HepG2 (cell line): Measurements from ENCODE around the gene E2F3. TPM values are rescaled to one million over a fixed set of nuclear protein-coding genes. Genes with fewer than 3 reads are reported as not detected.

Experiments
- ATAC-seq: fragments of 200-7000 bp; cut with Tn5 transposase; 3 replicates; pipeline ENCODE4 v1.9.1; 2020; ENCODE audit warnings: mild to moderate bottlenecking, moderate library complexity
- BruUV-seq: library from RNA; stranded (reverse); fragments of 400-500 nt; replicated peaks from 2 replicates; lab custom pipeline; 2021; lab: Mats Ljungman, UMichigan
- CTCF ChIA-PET: fragments of 300-600 bp; formaldehyde crosslinking; extraction: SDS; loops from one replicate; lab custom pipeline; 2021; ENCODE audit warnings: low total read pairs, inconsistent platforms, low intra/inter-chr PET ratio; lab: Yijun Ruan, JAX
- POLR2A ChIA-PET: fragments of 350-600 bp; sonication (Branson Sonifier 250); formaldehyde crosslinking; loops from one replicate; lab custom pipeline; 2020; ENCODE audit warnings: antibody characterized with exemption, inconsistent platforms; lab: Yijun Ruan, JAX
- DNase-seq: peaks from one replicate; pipeline ENCODE4 v3.0.0-alpha.2; 2015; ENCODE audit warnings: low spot score
- FAIRE-seq: peaks from 3 replicates; lab custom pipeline; 2011; peaks lifted over from hg19 to GRCh38; lab: Jason Lieb, UNC
- H2AFZ ChIP-seq: one replicate; pipeline ENCODE4 v1.6.1; 2011; ENCODE audit warnings: low read length, inconsistent platforms
- H3K27ac ChIP-seq: fragments of 300-600 bp; 3 replicates; pipeline ENCODE4 v1.8.0; 2011; ENCODE audit warnings: mixed run types, mild to moderate bottlenecking, mixed read lengths, low read length, inconsistent platforms; ENCODE audit not compliant: insufficient read depth; ENCODE audit errors: extremely low read length
- H3K27me3 ChIP-seq, 2 experiments: fragments of 200-600 bp in 1 of 2; 2 replicates in 1 of 2; 3 replicates in 1 of 2; pipeline versions ENCODE4 v1.6.0 to v1.8.0; 2011; ENCODE audit warnings: low read length in 2 of 2, mild to moderate bottlenecking in 2 of 2, moderate library complexity in 2 of 2, inconsistent platforms in 1 of 2; ENCODE audit not compliant: insufficient read depth in 2 of 2, control insufficient read depth in 1 of 2
- H3K36me3 ChIP-seq, 2 experiments: fragments of 200-600 bp in 1 of 2; replicated peaks in 1 of 2; 2 replicates in 1 of 2; 3 replicates in 1 of 2; pipeline versions ENCODE4 v1.5.1 to v1.8.0; 2011; ENCODE audit warnings: low read length in 2 of 2, inconsistent platforms in 1 of 2; ENCODE audit not compliant: insufficient read depth in 2 of 2, control insufficient read depth in 1 of 2
- H3K4me1 ChIP-seq: 2 replicates; pipeline ENCODE4 v1.5.1; 2012; ENCODE audit warnings: low read length, inconsistent platforms; ENCODE audit not compliant: insufficient read depth
- H3K4me2 ChIP-seq: 2 replicates; pipeline ENCODE4 v1.6.0; 2011; ENCODE audit warnings: low read depth, low read length, inconsistent platforms
- H3K4me3 ChIP-seq, 3 experiments: fragments of 200-600 bp in 1 of 3; sonication (generic), shearing (Covaris generic) in 1 of 3; replicated peaks in 1 of 3; 2 replicates each; pipeline ENCODE4 v1.5.1; 2011 to 2016; ENCODE audit warnings: low read length in 3 of 3, inconsistent platforms in 2 of 3, low read depth in 2 of 3, mild to moderate bottlenecking in 2 of 3, control low read depth in 1 of 3, mixed read lengths in 1 of 3; ENCODE audit not compliant: insufficient read depth in 1 of 3
- H3K79me2 ChIP-seq: one replicate; pipeline ENCODE4 v1.6.1; 2011; ENCODE audit warnings: low read length, inconsistent platforms; ENCODE audit not compliant: insufficient read depth
- H3K9ac ChIP-seq: 2 replicates; pipeline ENCODE4 v1.6.0; 2011; ENCODE audit warnings: mild to moderate bottlenecking, low read depth, low read length, inconsistent platforms; ENCODE audit not compliant: insufficient read depth
- H3K9me3 ChIP-seq: 2 replicates; pipeline ENCODE4 v1.5.1; 2012; ENCODE audit warnings: mild to moderate bottlenecking, low read length
- H4K20me1 ChIP-seq: 2 replicates; pipeline ENCODE4 v1.6.0; 2011; ENCODE audit warnings: inconsistent platforms, mild to moderate bottlenecking, low read length, moderate library complexity; ENCODE audit not compliant: insufficient read depth
- CENPX ChIP-seq: sonication (generic); formaldehyde crosslinking; IDR thresholded peaks from 2 replicates; pipeline ENCODE4 v1.9.0; 2021; ENCODE audit warnings: mild to moderate bottlenecking, missing genetic modification reagents, moderate library complexity
- DDIT3 ChIP-seq: sonication (generic); formaldehyde crosslinking; IDR thresholded peaks from 2 replicates; pipeline ENCODE4 v1.4.0; 2020; ENCODE audit warnings: mild to moderate bottlenecking, missing genetic modification reagents
- HMG20B ChIP-seq: conservative IDR thresholded peaks from 2 replicates; pipeline ENCODE4 v1.6.1; 2016; ENCODE audit warnings: missing genetic modification reagents, missing compliant biosample characterization
- HNF4A ChIP-seq: sonication (generic); formaldehyde crosslinking; IDR thresholded peaks from 2 replicates; pipeline ENCODE4 v1.4.0; 2020; ENCODE audit warnings: missing genetic modification reagents
- KDM3A ChIP-seq: IDR thresholded peaks from 2 replicates; pipeline ENCODE4 v1.6.1; 2018; ENCODE audit warnings: low read depth, missing compliant biosample characterization
- KLF15 ChIP-seq: sonication (generic); formaldehyde crosslinking; IDR thresholded peaks from 2 replicates; pipeline ENCODE4 v1.8.1; 2023; ENCODE audit warnings: borderline replicate concordance, mild to moderate bottlenecking, inconsistent platforms, missing genetic modification reagents, mixed read lengths
- MIXL1 ChIP-seq: IDR thresholded peaks from 2 replicates; pipeline ENCODE4 v1.6.1; 2016
- PBX3 ChIP-seq: sonication (generic); formaldehyde crosslinking; IDR thresholded peaks from 2 replicates; pipeline ENCODE4 v1.8.1; 2023; ENCODE audit warnings: missing genetic modification reagents, inconsistent platforms, borderline replicate concordance
- SRSF9 ChIP-seq: fragments of 200-400 bp; formaldehyde crosslinking; IDR thresholded peaks from 2 replicates; pipeline ENCODE4 v1.6.1; 2018; ENCODE audit warnings: borderline replicate concordance, mild to moderate bottlenecking, low read depth, low read length; ENCODE audit not compliant: insufficient read depth, poor library complexity, severe bottlenecking
- TFE3 ChIP-seq: IDR thresholded peaks from 2 replicates; pipeline ENCODE4 v1.6.1; 2016
- U2AF1 ChIP-seq: fragments of 200-400 bp; formaldehyde crosslinking; optimal IDR thresholded peaks from 2 replicates; pipeline ENCODE3; 2017; ENCODE audit warnings: mild to moderate bottlenecking, low read depth, low read length
- ZNF557 ChIP-seq: sonication (generic); formaldehyde crosslinking; IDR thresholded peaks from 2 replicates; pipeline ENCODE4 v1.4.0; 2020; ENCODE audit warnings: missing genetic modification reagents
- ZNF646 ChIP-seq: sonication (generic); formaldehyde crosslinking; IDR thresholded peaks from 2 replicates; pipeline ENCODE4 v1.9.0; 2021; ENCODE audit warnings: mild to moderate bottlenecking, missing genetic modification reagents
- WGBS: methylation state at CpG from one replicate; pipeline ENCODE4 v1.1.6; 2017; ENCODE audit warnings: low lambda C conversion rate; 5-methylcytosine and 5-hydroxymethylcytosine counted together
- in situ Hi-C: cut with HindIII; loops from 2 replicates; pipeline ENCODE4 v1.10.0; 2017; ENCODE audit warnings: low pct_unique_long_range_greater_than_20kb; ENCODE audit not compliant: extremely low pct_ligation_motif_present
- intact Hi-C: fragments of 100-400 bp; cut with micrococcal nuclease; formaldehyde crosslinking; loops from one replicate; pipeline ENCODE4 v1.10.0; 2022; ENCODE audit not compliant: unreplicated experiment
- polyA plus RNA-seq, 8 experiments: library from polyadenylated mRNA; depleted of rRNA in 3 of 8; stranded (reverse) in 7 of 8; unstranded in 1 of 8; fragments of >200 nt; fragmentation: Illumina TruSeq in 4 of 8; extraction: Trizol in 4 of 8; gene quantifications; 2 replicates each; pipeline versions ENCODE4 v1.2.1 to v1.2.3, GENCODE V29; 2011 to 2016; ENCODE audit warnings: low read depth in 4 of 8, missing spikeins in 1 of 8, mixed read lengths in 1 of 8; ENCODE audit not compliant: insufficient read depth in 1 of 8
- total RNA-seq, 5 experiments: library from RNA; depleted of rRNA; stranded (reverse); fragments of >200 nt; fragmentation: Illumina TruSeq; extraction: Trizol; gene quantifications; 2 replicates each; pipeline ENCODE4 v1.2.3, GENCODE V29; 2016; ENCODE audit warnings: low read depth in 1 of 5

The E2F3 gene
- total and polyA plus RNA-seq, 2 of the 13 experiments (the other 11 are each of a cell fraction or from before 2014, with no cell fraction given): 8.5 to 12.7 TPM

- no peak for TF ChIP-seq ZNF646 (CRISPR knock-in tag)
- TF ChIP-seq U2AF1: no peak
- TF ChIP-seq, all 625 proteins: peak for 0
Measured at GRCh38 chr6:20479526-20479925, 77.8 kb downstream of the E2F3 start (continued).

GRCh38 chr6:20481281-20481680 lies 79.6 kb downstream of the E2F3 start:
- DNase-seq: no peak
- Histone ChIP-seq H3K27ac (no peak overlapping the region), H3K9me3 (no peaks in the 10 kb centered on the region), H3K4me2 (no peak overlapping the region), H4K20me1 (no peaks in the 10 kb centered on the region), H3K4me1 (peaks cover 14% of the 10 kb centered on the region), H3K36me3 (peaks cover 13 to 60% of the 10 kb centered on the region in 2 experiments), H3K4me3 (no peak overlapping the region), H3K9ac (no peak overlapping the region), H3K27me3 (no peaks in the 10 kb centered on the region), H3K79me2 (no peaks in the 10 kb centered on the region), H2AFZ (no peak overlapping the region)
- in situ Hi-C loops: no loop called here
- POLR2A ChIA-PET: no interaction called here
- BruUV-seq: no TSS peak
- intact Hi-C loops: no loop called here
- CTCF ChIA-PET: no interaction called here
- 93% methylated on average over 8 of the region's 8 CpGs for WGBS
- FAIRE-seq: no peak
- ATAC-seq: no peak
- TF ChIP-seq PBX3 (CRISPR knock-in tag): no peak
- TF ChIP-seq SRSF9: no peak
- TF ChIP-seq DDIT3: no peak
- TF ChIP-seq ZNF557: no peak
- TF ChIP-seq CENPX (CRISPR knock-in tag): no peak
- TF ChIP-seq HNF4A: no peak
- TF ChIP-seq KLF15: no peak
- TF ChIP-seq HMG20B: no peak
- no peak for TF ChIP-seq TFE3 (CRISPR knock-in tag)
- no peak for TF ChIP-seq KDM3A (CRISPR knock-in tag)
- no peak for TF ChIP-seq MIXL1 (CRISPR knock-in tag)
